HepG2 (cell line): ENCODE results near the gene SLC25A10. TPM values are rescaled to one million over a fixed set of nuclear protein-coding genes. Genes with fewer than 3 reads are reported as not detected.

ENCODE experiments used
- ATAC-seq: fragments of 200-7000 bp; cut with Tn5 transposase; 3 replicates; pipeline ENCODE4 v1.9.1; 2020; ENCODE audit warnings: mild to moderate bottlenecking, moderate library complexity
- BruUV-seq: library from RNA; stranded (reverse); fragments of 400-500 nt; replicated peaks from 2 replicates; lab custom pipeline; 2021; lab: Mats Ljungman, UMichigan
- CTCF ChIA-PET: fragments of 300-600 bp; formaldehyde crosslinking; extraction: SDS; loops from one replicate; lab custom pipeline; 2021; ENCODE audit warnings: low total read pairs, inconsistent platforms, low intra/inter-chr PET ratio; lab: Yijun Ruan, JAX
- POLR2A ChIA-PET: fragments of 350-600 bp; sonication (Branson Sonifier 250); formaldehyde crosslinking; loops from one replicate; lab custom pipeline; 2020; ENCODE audit warnings: antibody characterized with exemption, inconsistent platforms; lab: Yijun Ruan, JAX
- DNase-seq: peaks from one replicate; pipeline ENCODE4 v3.0.0-alpha.2; 2015; ENCODE audit warnings: low spot score
- FAIRE-seq: peaks from 3 replicates; lab custom pipeline; 2011; peaks lifted over from hg19 to GRCh38; lab: Jason Lieb, UNC
- H2AFZ ChIP-seq: one replicate; pipeline ENCODE4 v1.6.1; 2011; ENCODE audit warnings: low read length, inconsistent platforms
- H3K27ac ChIP-seq: fragments of 300-600 bp; 3 replicates; pipeline ENCODE4 v1.8.0; 2011; ENCODE audit warnings: mixed run types, mild to moderate bottlenecking, mixed read lengths, low read length, inconsistent platforms; ENCODE audit not compliant: insufficient read depth; ENCODE audit errors: extremely low read length
- H3K27me3 ChIP-seq, 2 experiments: fragments of 200-600 bp in 1 of 2; 2 replicates in 1 of 2; 3 replicates in 1 of 2; pipeline versions ENCODE4 v1.6.0 to v1.8.0; 2011; ENCODE audit warnings: low read length in 2 of 2, mild to moderate bottlenecking in 2 of 2, moderate library complexity in 2 of 2, inconsistent platforms in 1 of 2; ENCODE audit not compliant: insufficient read depth in 2 of 2, control insufficient read depth in 1 of 2
- H3K36me3 ChIP-seq, 2 experiments: fragments of 200-600 bp in 1 of 2; replicated peaks in 1 of 2; 2 replicates in 1 of 2; 3 replicates in 1 of 2; pipeline versions ENCODE4 v1.5.1 to v1.8.0; 2011; ENCODE audit warnings: low read length in 2 of 2, inconsistent platforms in 1 of 2; ENCODE audit not compliant: insufficient read depth in 2 of 2, control insufficient read depth in 1 of 2
- H3K4me1 ChIP-seq: 2 replicates; pipeline ENCODE4 v1.5.1; 2012; ENCODE audit warnings: low read length, inconsistent platforms; ENCODE audit not compliant: insufficient read depth
- H3K4me2 ChIP-seq: 2 replicates; pipeline ENCODE4 v1.6.0; 2011; ENCODE audit warnings: low read depth, low read length, inconsistent platforms
- H3K4me3 ChIP-seq, 3 experiments: fragments of 200-600 bp in 1 of 3; sonication (generic), shearing (Covaris generic) in 1 of 3; replicated peaks in 1 of 3; 2 replicates each; pipeline ENCODE4 v1.5.1; 2011 to 2016; ENCODE audit warnings: low read length in 3 of 3, inconsistent platforms in 2 of 3, low read depth in 2 of 3, mild to moderate bottlenecking in 2 of 3, control low read depth in 1 of 3, mixed read lengths in 1 of 3; ENCODE audit not compliant: insufficient read depth in 1 of 3
- H3K79me2 ChIP-seq: one replicate; pipeline ENCODE4 v1.6.1; 2011; ENCODE audit warnings: low read length, inconsistent platforms; ENCODE audit not compliant: insufficient read depth
- H3K9ac ChIP-seq: 2 replicates; pipeline ENCODE4 v1.6.0; 2011; ENCODE audit warnings: mild to moderate bottlenecking, low read depth, low read length, inconsistent platforms; ENCODE audit not compliant: insufficient read depth
- H3K9me3 ChIP-seq: 2 replicates; pipeline ENCODE4 v1.5.1; 2012; ENCODE audit warnings: mild to moderate bottlenecking, low read length
- H4K20me1 ChIP-seq: 2 replicates; pipeline ENCODE4 v1.6.0; 2011; ENCODE audit warnings: inconsistent platforms, mild to moderate bottlenecking, low read length, moderate library complexity; ENCODE audit not compliant: insufficient read depth
- AGO1 ChIP-seq: fragments of 200-400 bp; formaldehyde crosslinking; IDR thresholded peaks from 2 replicates; pipeline ENCODE4 v1.6.1; 2017; ENCODE audit warnings: mild to moderate bottlenecking, low read depth, low read length, moderate library complexity; ENCODE audit not compliant: poor library complexity, severe bottlenecking
- AGO2 ChIP-seq: fragments of 200-400 bp; formaldehyde crosslinking; optimal IDR thresholded peaks from 2 replicates; pipeline ENCODE3; 2017; ENCODE audit warnings: mild to moderate bottlenecking, low read depth, low read length, moderate library complexity
- ASH2L ChIP-seq: fragments of 300-600, 200-600 bp; sonication (generic); IDR thresholded peaks from 2 replicates; pipeline ENCODE4 v1.7.0; 2017; ENCODE audit warnings: low read depth, mild to moderate bottlenecking, moderate library complexity, mixed read lengths, low read length; ENCODE audit not compliant: insufficient read length
- BORCS8-MEF2B ChIP-seq: sonication (generic); formaldehyde crosslinking; IDR thresholded peaks from 2 replicates; pipeline ENCODE4 v1.8.0; 2022; ENCODE audit warnings: mild to moderate bottlenecking, missing genetic modification reagents
- KLF6 ChIP-seq: IDR thresholded peaks from 2 replicates; pipeline ENCODE4 v1.8.0; 2016; ENCODE audit warnings: missing biosample characterization, missing genetic modification reagents
- MYC ChIP-seq: sonication (generic); formaldehyde crosslinking; IDR thresholded peaks from 2 replicates; pipeline ENCODE4 v1.9.0; 2021; ENCODE audit warnings: missing genetic modification reagents, borderline replicate concordance
- NONO ChIP-seq, 2 experiments: fragments of 450-650 bp in 1 of 2; sonication (generic) in 1 of 2; formaldehyde crosslinking in 1 of 2; IDR thresholded peaks in 1 of 2; conservative IDR thresholded peaks in 1 of 2; 2 replicates each; pipeline versions ENCODE4 v1.6.1 to v1.8.0; 2017 to 2022; ENCODE audit warnings: mild to moderate bottlenecking in 1 of 2, missing genetic modification reagents in 1 of 2, moderate library complexity in 1 of 2
- PHF5A ChIP-seq: IDR thresholded peaks from one replicate; pipeline ENCODE4 v1.6.1; 2018; ENCODE audit warnings: low read depth, missing genetic modification reagents; ENCODE audit not compliant: unreplicated experiment
- POLR2AphosphoS2 ChIP-seq: IDR thresholded peaks from 2 replicates; pipeline ENCODE4 v1.6.1; 2011; ENCODE audit warnings: low read depth, low read length, improper control_type of control experiment
- POLR2AphosphoS5 ChIP-seq: IDR thresholded peaks from 2 replicates; pipeline ENCODE4 v1.6.1; 2012; ENCODE audit warnings: low read depth, low read length
- RBFOX2 ChIP-seq: fragments of 200-400 bp; formaldehyde crosslinking; IDR thresholded peaks from 2 replicates; pipeline ENCODE4 v1.6.1; 2017; ENCODE audit warnings: low read depth, mild to moderate bottlenecking, low read length
- STAT5B ChIP-seq: sonication (generic); formaldehyde crosslinking; IDR thresholded peaks from 2 replicates; pipeline ENCODE4 v1.4.0; 2020; ENCODE audit warnings: missing genetic modification reagents
- TAF15 ChIP-seq: fragments of 200-400 bp; formaldehyde crosslinking; IDR thresholded peaks from one replicate; pipeline ENCODE4 v1.6.1; 2018; ENCODE audit warnings: mild to moderate bottlenecking, low read depth, low read length; ENCODE audit not compliant: poor library complexity, severe bottlenecking
- TSC22D2 ChIP-seq: sonication (generic); formaldehyde crosslinking; IDR thresholded peaks from 2 replicates; pipeline ENCODE4 v1.5.1; 2020; ENCODE audit warnings: missing genetic modification reagents, mild to moderate bottlenecking, borderline replicate concordance
- ZC3H13 ChIP-seq: sonication (generic); formaldehyde crosslinking; IDR thresholded peaks from 2 replicates; pipeline ENCODE4 v1.8.1; 2023; ENCODE audit warnings: mild to moderate bottlenecking, missing genetic modification reagents, moderate library complexity
- ZMAT5 ChIP-seq: sonication (generic); formaldehyde crosslinking; IDR thresholded peaks from 2 replicates; pipeline ENCODE4 v1.5.0; 2020; ENCODE audit warnings: mild to moderate bottlenecking, low read depth, missing genetic modification reagents, borderline replicate concordance
- ZNF333 ChIP-seq: sonication (generic); formaldehyde crosslinking; IDR thresholded peaks from 2 replicates; pipeline ENCODE4 v1.4.0; 2020; ENCODE audit warnings: mild to moderate bottlenecking, missing genetic modification reagents, borderline replicate concordance
- ZSCAN30 ChIP-seq: sonication (generic); formaldehyde crosslinking; IDR thresholded peaks from 2 replicates; pipeline ENCODE4 v1.5.0; 2020; ENCODE audit warnings: mild to moderate bottlenecking, missing genetic modification reagents
- WGBS: methylation state at CpG from one replicate; pipeline ENCODE4 v1.1.6; 2017; ENCODE audit warnings: low lambda C conversion rate; 5-methylcytosine and 5-hydroxymethylcytosine counted together
- in situ Hi-C: cut with HindIII; loops from 2 replicates; pipeline ENCODE4 v1.10.0; 2017; ENCODE audit warnings: low pct_unique_long_range_greater_than_20kb; ENCODE audit not compliant: extremely low pct_ligation_motif_present
- intact Hi-C: fragments of 100-400 bp; cut with micrococcal nuclease; formaldehyde crosslinking; loops from one replicate; pipeline ENCODE4 v1.10.0; 2022; ENCODE audit not compliant: unreplicated experiment
- polyA plus RNA-seq, 8 experiments: library from polyadenylated mRNA; depleted of rRNA in 3 of 8; stranded (reverse) in 7 of 8; unstranded in 1 of 8; fragments of >200 nt; fragmentation: Illumina TruSeq in 4 of 8; extraction: Trizol in 4 of 8; gene quantifications; 2 replicates each; pipeline versions ENCODE4 v1.2.1 to v1.2.3, GENCODE V29; 2011 to 2016; ENCODE audit warnings: low read depth in 4 of 8, missing spikeins in 1 of 8, mixed read lengths in 1 of 8; ENCODE audit not compliant: insufficient read depth in 1 of 8
- total RNA-seq, 5 experiments: library from RNA; depleted of rRNA; stranded (reverse); fragments of >200 nt; fragmentation: Illumina TruSeq; extraction: Trizol; gene quantifications; 2 replicates each; pipeline ENCODE4 v1.2.3, GENCODE V29; 2016; ENCODE audit warnings: low read depth in 1 of 5
- TF ChIP-seq, protein P1 (sequence below): sonication (generic); formaldehyde crosslinking; IDR thresholded peaks from 2 replicates; pipeline ENCODE4 v1.4.0; 2020; ENCODE audit warnings: missing genetic modification reagents
- TF ChIP-seq, protein P2 (sequence below): sonication (generic); formaldehyde crosslinking; IDR thresholded peaks from 2 replicates; pipeline ENCODE4 v1.5.0; 2020; ENCODE audit warnings: missing genetic modification reagents, mild to moderate bottlenecking, borderline replicate concordance

The SLC25A10 gene
- total and polyA plus RNA-seq, 2 of the 13 experiments (the other 11 are each of a cell fraction or from before 2014, with no cell fraction given) = 46.5 to 140 TPM

DNA sequence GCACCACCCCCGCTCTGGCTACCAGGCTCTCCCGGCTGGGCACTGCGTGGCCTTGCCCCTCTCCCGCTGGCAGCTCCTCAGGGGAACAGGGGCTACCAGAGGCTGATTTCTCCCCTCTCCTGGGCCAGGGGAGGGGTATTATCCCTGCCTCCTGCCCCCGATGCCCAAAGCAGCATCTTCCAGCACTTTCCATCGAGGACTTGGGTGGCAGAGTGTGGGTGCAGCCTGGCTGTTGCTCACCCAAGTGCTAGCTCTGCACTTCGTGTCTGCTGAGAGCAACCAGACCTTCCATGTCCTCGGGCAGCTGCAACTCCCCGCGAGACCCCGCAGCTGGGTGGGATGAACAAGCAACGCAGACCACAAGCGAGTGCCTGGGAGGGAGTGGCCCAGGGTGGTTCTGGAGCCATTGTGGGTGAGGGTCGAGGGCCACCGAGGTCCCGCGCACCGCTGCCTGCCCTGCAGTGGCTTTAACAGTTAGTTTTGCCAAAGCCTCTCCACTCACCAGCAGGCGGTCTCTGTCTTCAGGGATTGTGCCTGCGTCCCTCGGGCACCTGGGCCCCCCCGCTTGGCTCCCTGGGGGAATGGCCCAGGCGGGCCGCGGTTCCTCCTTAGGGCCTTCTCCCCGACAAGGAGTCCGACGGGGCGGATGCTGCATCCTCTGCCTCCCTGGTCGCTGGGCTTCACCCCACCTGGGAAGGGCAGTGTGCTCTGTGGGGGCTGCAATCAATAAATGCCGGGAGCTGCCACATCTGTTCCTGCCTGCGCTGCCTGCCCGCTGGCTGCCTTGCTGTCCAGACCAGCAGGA lies 8.4 kb downstream of the SLC25A10 start:
- TSS peak; percentile 7 for BruUV-seq
- DNase-seq (no peak), ATAC-seq (no peak), FAIRE-seq (no peak)
- in situ Hi-C loops (no loop called here), intact Hi-C loops (no loop called here)
- Histone ChIP-seq H3K27me3 (no peaks in the 10 kb centered on the region), H3K9ac (no peak overlapping the region), H3K36me3 (peaks cover 16 to 38% of the 10 kb centered on the region in 2 experiments), H3K9me3 (no peaks in the 10 kb centered on the region), H3K27ac (no peak overlapping the region), H3K4me3 (no peak overlapping the region), H3K4me1 (peaks cover 25% of the 10 kb centered on the region), H4K20me1 (no peaks in the 10 kb centered on the region), H2AFZ (no peak overlapping the region), H3K4me2 (no peak overlapping the region), H3K79me2 (peaks cover 2% of the 10 kb centered on the region)
- POLR2A ChIA-PET = interaction anchor here (0.8 to 5.8 kb wide), 2 partner anchors 7 to 9 kb away, joined by 3 to 72 read pairs; partner anchors contain the start of gene SLC25A10
- WGBS = 93% methylated on average over 29 of the region's 33 CpGs
- CTCF ChIA-PET = no interaction called here
- TF ChIP-seq ZMAT5 (CRISPR knock-in tag) (no peak), AGO2 (peak; percentile 97), RBFOX2 (peak; percentile 53), KLF6 (CRISPR knock-in tag) (no peak), TAF15 (peak; percentile 42), ZSCAN30 (CRISPR knock-in tag) (0 out of 2 replicates have a peak, but pooled peaks have one; percentile 55), NONO (IDR thresholded peaks at IDR 0.05) (no peak), NONO (CRISPR knock-in tag; conservative IDR thresholded peaks at IDR 0.05) (0 out of 2 replicates have a peak, but pooled peaks have one; percentile 5), STAT5B (CRISPR knock-in tag) (no peak), ZNF333 (CRISPR knock-in tag) (0 out of 2 replicates have a peak, but pooled peaks have one; percentile 33), TSC22D2 (CRISPR knock-in tag) (no peak), ASH2L (no peak), MYC (0 out of 2 replicates have a peak, but pooled peaks have one; percentile 13), POLR2AphosphoS5 (peak; percentile 31; the same call in 1 of the 2 replicates), AGO1 (peak; percentile 41), PHF5A (no peak), BORCS8-MEF2B (peak; percentile 36; the same call in 1 of the 2 replicates), ZC3H13 (CRISPR knock-in tag) (peak; percentile 32; the same call in 1 of the 2 replicates), POLR2AphosphoS2 (0 out of 2 replicates have a peak, but pooled peaks have one; percentile 64)
- TF ChIP-seq, protein P1, sequence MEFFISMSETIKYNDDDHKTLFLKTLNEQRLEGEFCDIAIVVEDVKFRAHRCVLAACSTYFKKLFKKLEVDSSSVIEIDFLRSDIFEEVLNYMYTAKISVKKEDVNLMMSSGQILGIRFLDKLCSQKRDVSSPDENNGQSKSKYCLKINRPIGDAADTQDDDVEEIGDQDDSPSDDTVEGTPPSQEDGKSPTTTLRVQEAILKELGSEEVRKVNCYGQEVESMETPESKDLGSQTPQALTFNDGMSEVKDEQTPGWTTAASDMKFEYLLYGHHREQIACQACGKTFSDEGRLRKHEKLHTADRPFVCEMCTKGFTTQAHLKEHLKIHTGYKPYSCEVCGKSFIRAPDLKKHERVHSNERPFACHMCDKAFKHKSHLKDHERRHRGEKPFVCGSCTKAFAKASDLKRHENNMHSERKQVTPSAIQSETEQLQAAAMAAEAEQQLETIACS (CRISPR knock-in tag) = no peak
- TF ChIP-seq, protein P2, sequence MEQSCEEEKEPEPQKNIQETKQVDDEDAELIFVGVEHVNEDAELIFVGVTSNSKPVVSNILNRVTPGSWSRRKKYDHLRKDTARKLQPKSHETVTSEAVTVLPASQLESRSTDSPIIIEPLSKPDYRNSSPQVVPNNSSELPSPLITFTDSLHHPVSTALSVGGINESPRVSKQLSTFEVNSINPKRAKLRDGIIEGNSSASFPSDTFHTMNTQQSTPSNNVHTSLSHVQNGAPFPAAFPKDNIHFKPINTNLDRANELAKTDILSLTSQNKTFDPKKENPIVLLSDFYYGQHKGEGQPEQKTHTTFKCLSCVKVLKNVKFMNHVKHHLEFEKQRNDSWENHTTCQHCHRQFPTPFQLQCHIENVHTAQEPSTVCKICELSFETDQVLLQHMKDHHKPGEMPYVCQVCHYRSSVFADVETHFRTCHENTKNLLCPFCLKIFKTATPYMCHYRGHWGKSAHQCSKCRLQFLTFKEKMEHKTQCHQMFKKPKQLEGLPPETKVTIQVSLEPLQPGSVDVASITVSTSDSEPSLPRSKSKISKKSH (CRISPR knock-in tag) = 0 out of 2 replicates have a peak, but pooled peaks have one; percentile 5
